Measurements from ENCODE around the gene HBM. TPM values are rescaled to one million over a fixed set of nuclear protein-coding genes. Genes with fewer than 3 reads are reported as not detected.

The HBM gene
- total and polyA plus RNA-seq, 9 donors = 0.78 to 0.92 TPM; not detected in 7

GRCh38 chr16:178668-179015 is 12.9 kb downstream of the HBM start:
- peaks cover 2% of the 10 kb centered on the region for H3K27me3 ChIP-seq
- no peak overlapping the region for H3K4me3 ChIP-seq
- DNase-seq = no peak
- H3K9me3 ChIP-seq = no peaks in the 10 kb centered on the region
- peaks cover 8% of the 10 kb centered on the region for H3K4me1 ChIP-seq (ENCODE audit: insufficient read depth)
- intact Hi-C loops (cut with DNase I) = no loop called here
- TF ChIP-seq POLR2A (IDR thresholded peaks at IDR 0.05) = no peak
- TF ChIP-seq EP300 (IDR thresholded peaks at IDR 0.05) = no peak
- TF ChIP-seq CTCF (IDR thresholded peaks at IDR 0.05) = no peak
- no peak overlapping the region for H3K27ac ChIP-seq
- WGBS, 3 donors = 83 to 90% (median 86%) methylated on average over 11 of the region's 11 CpGs
- H3K36me3 ChIP-seq = no peaks in the 10 kb centered on the region

GRCh38 chr16:179211-180092 is 13.7 kb downstream of the HBM start:
- Histone ChIP-seq H3K9me3 (no peaks in the 10 kb centered on the region), H3K4me1 (ENCODE audit: insufficient read depth) (peaks cover 8% of the 10 kb centered on the region), H3K36me3 (no peaks in the 10 kb centered on the region), H3K27ac (no peak overlapping the region), H3K4me3 (no peak overlapping the region), H3K27me3 (peaks cover 2% of the 10 kb centered on the region)
- TF ChIP-seq EP300 (IDR thresholded peaks at IDR 0.05) (no peak), POLR2A (IDR thresholded peaks at IDR 0.05) (no peak), CTCF (IDR thresholded peaks at IDR 0.05) (no peak)
- DNase-seq = no peak
- WGBS, 3 donors = 73 to 79% (median 75%) methylated on average over 17 of the region's 17 CpGs
- intact Hi-C loops (cut with DNase I) = loop anchor here in 2 of 4 donors (2.0 to 5.0 kb wide), 2 partner anchors 72 to 73 kb away; no protein-coding TSS in a partner anchor

- intact Hi-C loops (cut with DNase I) = loop anchor here in 2 of 4 donors (2.0 to 5.0 kb wide), 2 partner anchors 73 kb away; no protein-coding TSS in a partner anchor
- no peaks in the 10 kb centered on the region for H3K9me3 ChIP-seq
- TF ChIP-seq POLR2A (IDR thresholded peaks at IDR 0.05) (no peak), CTCF (IDR thresholded peaks at IDR 0.05) (peak in 1 of 3 donors; percentile 43)
- H3K36me3 ChIP-seq = no peaks in the 10 kb centered on the region
- H3K4me1 ChIP-seq (ENCODE audit: insufficient read depth) = peaks cover 8% of the 10 kb centered on the region
- H3K4me3 ChIP-seq = peak within 1 kb of the TSS; percentile 11
- no peak within 1 kb of the TSS for H3K27ac ChIP-seq
- peak in 4 of 5 donors; percentile 36 to 65 (median 50) for DNase-seq
- WGBS, 3 donors = 4 to 7% (median 5%) methylated on average over 55 to 59 of the region's 59 CpGs
- peaks cover 1% of the 10 kb centered on the region for H3K27me3 ChIP-seq
These were observed 14.4 kb downstream of the HBM start, which contains the start of gene HBQ1 for GRCh38 chr16:180101-180675. Gene HBQ1 (plus strand): TSS chr16:180459. CDS start chr16:180487, 28 bp downstream.

- WGBS, 3 donors = 1% methylated on average over 62 to 89 of the region's 89 CpGs
- no peaks in the 10 kb centered on the region for H3K9me3 ChIP-seq
- intact Hi-C loops (cut with DNase I) = loop anchor here in 2 of 4 donors (2.0 to 5.0 kb wide), 2 partner anchors 74 kb away; no protein-coding TSS in a partner anchor
- H3K4me3 ChIP-seq = peak overlapping the region; percentile 11
- no peaks in the 10 kb centered on the region for H3K27me3 ChIP-seq
- H3K36me3 ChIP-seq = no peaks in the 10 kb centered on the region
- no peak for TF ChIP-seq EP300 (IDR thresholded peaks at IDR 0.05)
- no peak for TF ChIP-seq POLR2A (IDR thresholded peaks at IDR 0.05)
- TF ChIP-seq CTCF (IDR thresholded peaks at IDR 0.05) = no peak
- DNase-seq = peak; percentile 51 to 87 (median 74)
- H3K27ac ChIP-seq = no peak overlapping the region
- peaks cover 8% of the 10 kb centered on the region for H3K4me1 ChIP-seq (ENCODE audit: insufficient read depth)
These were observed 15.1 kb downstream of the HBM start for GRCh38 chr16:180681-181564.
